Activated CD4-positive, CD25-positive, alpha-beta regulatory T cell (primary cell): ENCODE data around the gene MIAT.
"Not testable (repeated sequence)": the region's sequence is repeated elsewhere in the genome, so short reads cannot be mapped to it uniquely, and the experiment has no call there.

ENCODE experiments used
- DNase-seq, 4 experiments: peaks; one replicate each; lab custom pipeline; 2025; lab: John Stamatoyannopoulos, UW

Gene MIAT

GRCh38 chr22:26656891-26657851 is at the start of gene MIAT:
MIAT (plus strand) TSS chr22:26657588.
- DNase-seq = peak; percentile 21 to 55 (median 34)

GRCh38 chr22:26608129-26608528 is 49.3 kb upstream of the MIAT start:
- no peak for DNase-seq

DNA sequence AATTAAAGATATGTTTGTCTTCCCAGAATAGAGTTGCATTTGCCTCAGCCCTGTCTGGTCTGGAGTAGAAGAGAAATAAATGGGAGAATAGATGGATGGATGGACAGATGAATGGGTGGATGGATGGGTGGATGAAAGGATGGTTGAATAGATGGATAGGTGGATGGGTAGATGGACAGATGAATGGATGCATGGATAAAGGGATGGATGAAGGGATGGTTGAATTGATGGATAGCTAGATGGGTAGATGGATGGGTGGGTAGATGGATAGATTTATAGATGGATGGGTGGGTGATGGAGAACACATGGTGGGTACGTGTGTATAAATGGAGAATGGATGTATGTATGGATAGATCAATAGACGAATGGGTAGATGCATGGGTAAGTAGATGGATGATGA is 48.1 kb upstream of the MIAT start:
- DNase-seq = no peak

GRCh38 chr22:26610072-26610958 is 47.1 kb upstream of the MIAT start:
- no peak for DNase-seq

- DNase-seq = no peak
Observed at GRCh38 chr22:26610996-26611395, 46.4 kb upstream of the MIAT start.

GRCh38 chr22:26612652-26613051 is 44.7 kb upstream of the MIAT start:
- no peak for DNase-seq

DNA sequence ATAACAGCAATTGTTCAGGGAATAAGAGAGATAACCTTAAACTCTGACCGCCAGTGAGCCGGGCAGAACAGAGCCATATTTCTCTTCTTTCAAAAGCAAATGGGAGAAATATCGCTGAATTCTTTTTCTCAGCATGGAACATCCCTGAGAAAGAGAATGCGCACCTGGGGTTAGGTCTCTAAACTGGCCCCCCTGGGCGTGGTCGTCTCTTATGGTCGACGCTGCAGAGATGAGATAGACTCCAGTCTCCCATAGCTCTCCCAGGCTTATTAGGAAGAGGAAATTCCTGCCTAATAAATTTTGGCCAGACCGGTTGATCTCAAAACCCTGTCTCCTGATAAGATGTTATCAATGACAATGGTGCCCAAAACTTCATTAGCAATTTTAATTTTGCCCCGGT is 43.6 kb upstream of the MIAT start:
- DNase-seq = not testable (repeated sequence)

- DNase-seq = no peak
Observed at GRCh38 chr22:26614322-26614721, 43.1 kb upstream of the MIAT start.

GRCh38 chr22:26615149-26615548 is 42.2 kb upstream of the MIAT start:
- DNase-seq = no peak

- DNase-seq = no peak
Observed at GRCh38 chr22:26615830-26616435, 41.5 kb upstream of the MIAT start.

- DNase-seq = no peak
Observed at GRCh38 chr22:26616650-26617049, 40.7 kb upstream of the MIAT start.

GRCh38 chr22:26617271-26618199 is 39.9 kb upstream of the MIAT start, which contains the start of gene CRYBB1:
CRYBB1 (minus strand) TSS chr22:26618027; CDS start chr22:26616319, 1,708 bp downstream.
- no peak for DNase-seq

- no peak for DNase-seq
Observed at GRCh38 chr22:26618455-26618854, 38.9 kb upstream of the MIAT start.

GRCh38 chr22:26619510-26619909 is 37.9 kb upstream of the MIAT start:
- DNase-seq = no peak

DNA sequence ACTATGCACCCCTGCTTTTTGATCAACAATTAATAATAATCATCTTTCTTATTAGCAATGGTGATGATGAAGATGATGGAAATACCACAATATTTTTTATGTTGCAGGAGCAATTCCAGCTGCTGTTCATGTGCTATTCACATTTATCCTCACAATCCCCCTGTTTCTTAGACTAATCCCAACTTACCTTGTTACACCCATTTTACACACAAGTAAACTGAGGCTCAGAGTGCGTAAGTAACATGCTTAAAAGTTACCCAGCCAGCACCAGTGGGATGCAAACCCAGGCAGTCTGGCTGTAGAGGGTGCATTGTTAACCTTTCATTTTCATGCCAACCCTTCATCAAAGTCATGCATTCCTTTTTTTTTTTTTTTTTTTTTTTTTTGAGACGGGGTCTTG is 37.2 kb upstream of the MIAT start:
- DNase-seq = no peak

GRCh38 chr22:26621663-26622062 is 35.7 kb upstream of the MIAT start, which contains the start of gene CRYBA4:
CRYBA4 (plus strand) TSS chr22:26621963; CDS start chr22:26622597, 634 bp downstream.
- no peak for DNase-seq

DNA sequence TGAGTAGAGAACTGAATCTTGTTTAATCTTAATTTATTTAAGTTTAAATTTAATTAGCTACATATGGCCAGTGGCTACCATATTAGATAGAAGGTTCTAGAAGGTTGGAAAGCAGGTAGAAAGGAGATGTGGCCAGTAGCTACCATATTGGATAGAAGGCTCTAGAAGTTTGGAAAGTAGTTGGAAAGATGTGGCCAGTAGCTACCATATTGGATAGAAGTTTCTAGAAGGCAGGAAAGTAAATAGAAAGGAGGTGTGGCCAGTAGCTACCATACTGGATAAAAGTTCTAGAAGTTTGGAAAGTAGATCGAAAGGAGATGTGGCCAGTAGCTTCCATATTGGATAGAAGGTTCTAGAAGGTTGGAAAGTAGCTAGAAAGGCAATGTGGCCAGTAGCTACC is 33.4 kb upstream of the MIAT start:
- no peak for DNase-seq

- DNase-seq = no peak
Observed at GRCh38 chr22:26624803-26625202, 32.6 kb upstream of the MIAT start.

GRCh38 chr22:26629988-26630761 is 27.2 kb upstream of the MIAT start:
- DNase-seq = no peak

DNA sequence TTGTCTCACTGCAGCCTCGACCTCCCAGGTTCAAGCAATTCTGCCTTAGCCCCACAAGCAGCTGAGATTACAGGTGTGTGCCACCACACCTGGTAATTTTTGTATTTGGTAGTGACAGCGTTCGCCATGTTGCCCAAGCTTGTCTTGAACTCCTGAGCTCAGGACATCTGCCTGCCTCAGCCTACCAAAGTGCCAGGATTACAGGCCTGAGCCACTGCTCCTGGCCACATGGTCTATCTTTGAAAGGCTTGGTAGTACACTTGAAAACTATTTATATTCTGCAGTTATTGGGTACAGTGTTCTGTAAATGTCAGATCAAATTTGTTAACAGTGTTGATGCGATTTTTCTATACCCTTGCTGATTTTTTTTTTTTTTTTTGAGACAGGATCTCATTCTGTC is 26.1 kb upstream of the MIAT start:
- DNase-seq = no peak
